HG02763 (cell line): ENCODE measurements around the gene HES1.
A peak's percentile ranks its signal among the peaks of the same experiment; 100 is the strongest.
"Not testable (repeated sequence)": the region's sequence is repeated elsewhere in the genome, so short reads cannot be mapped to it uniquely, and the experiment has no call there.

Experiments
- ATAC-seq: cut with Tn5 transposase; IDR thresholded peaks from one replicate; pipeline ENCODE4 v1.9.1; 2021; ENCODE audit warnings: mild to moderate bottlenecking, moderate library complexity; ENCODE audit not compliant: unreplicated experiment

The HES1 gene

GRCh38 chr3:194135806-194136518 lies at the start of gene HES1:
Gene HES1, plus strand, starts transcription at chr3:194136148. Its CDS starts 233 bp downstream, at chr3:194136381.
- ATAC-seq = peak; percentile 26

- ATAC-seq = no peak
Observed at GRCh38 chr3:194086388-194087075, 49.4 kb upstream of the HES1 start.

GRCh38 chr3:194087280-194087679 lies 48.7 kb upstream of the HES1 start:
- no peak for ATAC-seq

GRCh38 chr3:194087995-194088855 lies 47.7 kb upstream of the HES1 start:
- no peak for ATAC-seq

- no peak for ATAC-seq
Observed at GRCh38 chr3:194089357-194090177, 46.4 kb upstream of the HES1 start.

- not testable (repeated sequence) for ATAC-seq
Observed at GRCh38 chr3:194090178-194090555, 45.8 kb upstream of the HES1 start.

- ATAC-seq = no peak
Observed at GRCh38 chr3:194090716-194091115, 45.2 kb upstream of the HES1 start.

- no peak for ATAC-seq
Observed at GRCh38 chr3:194091141-194091540, 44.8 kb upstream of the HES1 start.

- ATAC-seq = not testable (repeated sequence)
Observed at GRCh38 chr3:194091897-194092296, 44.1 kb upstream of the HES1 start.

GRCh38 chr3:194092881-194093301 lies 43.1 kb upstream of the HES1 start:
- ATAC-seq = no peak

GRCh38 chr3:194093842-194094241 lies 42.1 kb upstream of the HES1 start:
- ATAC-seq = no peak

GRCh38 chr3:194095464-194095863 lies 40.5 kb upstream of the HES1 start:
- ATAC-seq = no peak

- no peak for ATAC-seq
Observed at GRCh38 chr3:194095902-194096301, 40.0 kb upstream of the HES1 start.

GRCh38 chr3:194097141-194097882 lies 38.6 kb upstream of the HES1 start:
- ATAC-seq = no peak

GRCh38 chr3:194098081-194098842 lies 37.7 kb upstream of the HES1 start:
- no peak for ATAC-seq

- no peak for ATAC-seq
Observed at GRCh38 chr3:194098843-194099183, 37.1 kb upstream of the HES1 start.

GRCh38 chr3:194099215-194099614 lies 36.7 kb upstream of the HES1 start:
- no peak for ATAC-seq

GRCh38 chr3:194100856-194101390 lies 35.0 kb upstream of the HES1 start:
- ATAC-seq = peak; percentile 83
